ENCODE data around the gene ADGB.

- TF ChIP-seq POLR2A (IDR thresholded peaks at IDR 0.05) (no peak), POLR2AphosphoS5 (IDR thresholded peaks at IDR 0.05) (no peak)
- TF ChIP-seq, protein P1, sequence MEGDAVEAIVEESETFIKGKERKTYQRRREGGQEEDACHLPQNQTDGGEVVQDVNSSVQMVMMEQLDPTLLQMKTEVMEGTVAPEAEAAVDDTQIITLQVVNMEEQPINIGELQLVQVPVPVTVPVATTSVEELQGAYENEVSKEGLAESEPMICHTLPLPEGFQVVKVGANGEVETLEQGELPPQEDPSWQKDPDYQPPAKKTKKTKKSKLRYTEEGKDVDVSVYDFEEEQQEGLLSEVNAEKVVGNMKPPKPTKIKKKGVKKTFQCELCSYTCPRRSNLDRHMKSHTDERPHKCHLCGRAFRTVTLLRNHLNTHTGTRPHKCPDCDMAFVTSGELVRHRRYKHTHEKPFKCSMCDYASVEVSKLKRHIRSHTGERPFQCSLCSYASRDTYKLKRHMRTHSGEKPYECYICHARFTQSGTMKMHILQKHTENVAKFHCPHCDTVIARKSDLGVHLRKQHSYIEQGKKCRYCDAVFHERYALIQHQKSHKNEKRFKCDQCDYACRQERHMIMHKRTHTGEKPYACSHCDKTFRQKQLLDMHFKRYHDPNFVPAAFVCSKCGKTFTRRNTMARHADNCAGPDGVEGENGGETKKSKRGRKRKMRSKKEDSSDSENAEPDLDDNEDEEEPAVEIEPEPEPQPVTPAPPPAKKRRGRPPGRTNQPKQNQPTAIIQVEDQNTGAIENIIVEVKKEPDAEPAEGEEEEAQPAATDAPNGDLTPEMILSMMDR (IDR thresholded peaks at IDR 0.05): no peak
These were observed 44.1 kb downstream of the ADGB start for GRCh38 chr6:146642921-146643320.
